B cell (primary cell): Measurements from ENCODE around the gene OR2J1. TPM values are rescaled to one million over a fixed set of nuclear protein-coding genes. Genes with fewer than 3 reads are reported as not detected.

ENCODE experiments used
- ATAC-seq: fragments of 200-7000 bp; cut with Tn5 transposase; one replicate; pipeline ENCODE4 v1.10.0; 2021; ENCODE audit warnings: low read depth, mild to moderate bottlenecking, moderate number of reproducible peaks, moderate library complexity
- CTCF ChIA-PET: fragments of 350-600 bp; sonication (Branson Sonifier 250); formaldehyde crosslinking; loops from one replicate; lab custom pipeline; 2021; ENCODE audit warnings: antibody characterized with exemption, inconsistent platforms; lab: Charles Lee
- POLR2A ChIA-PET: fragments of 350-600 bp; sonication (Branson Sonifier 250); formaldehyde crosslinking; loops from one replicate; lab custom pipeline; 2021; ENCODE audit warnings: antibody characterized with exemption; lab: Charles Lee
- DNase-seq: peaks from one replicate; pipeline ENCODE4 v3.0.0; 2013
- H2AFZ ChIP-seq: 2 replicates; pipeline ENCODE4 v1.6.1; 2012; ENCODE audit warnings: mild to moderate bottlenecking, low read depth, low read length; ENCODE audit not compliant: insufficient read depth, poor library complexity, severe bottlenecking
- H3K27ac ChIP-seq, 2 donors: 1 replicate in 1 of 2; 2 replicates in 1 of 2; pipeline ENCODE4 v1.5.1; 2012 to 2013; ENCODE audit warnings: low read length in 2 of 2, mild to moderate bottlenecking in 2 of 2, moderate library complexity in 1 of 2
- H3K27me3 ChIP-seq, 4 experiments: fragments of 200-600 bp in 1 of 4; sonication (generic) in 1 of 4; replicated peaks in 1 of 4; 1 replicate in 2 of 4; 2 replicates in 2 of 4; pipeline versions ENCODE4 v1.6.1 to v1.7.0; 2013 to 2016; ENCODE audit warnings: low read length in 3 of 4, mild to moderate bottlenecking in 2 of 4, mixed read lengths in 1 of 4, moderate library complexity in 1 of 4; ENCODE audit not compliant: insufficient read depth in 4 of 4, control insufficient read depth in 3 of 4; ENCODE audit errors: control extremely low read depth in 1 of 4
- H3K36me3 ChIP-seq, 2 experiments: replicated peaks in 1 of 2; 1 replicate in 1 of 2; 2 replicates in 1 of 2; pipeline versions ENCODE4 v1.6.1 to v1.7.1; 2013; ENCODE audit warnings: low read length in 1 of 2; ENCODE audit not compliant: insufficient read depth in 2 of 2, control insufficient read depth in 1 of 2; ENCODE audit errors: control extremely low read depth in 1 of 2, extremely low read depth in 1 of 2
- H3K4me1 ChIP-seq, 2 donors: fragments of 200-600 bp in 1 of 2; sonication (generic) in 1 of 2; 1 replicate in 1 of 2; 2 replicates in 1 of 2; pipeline versions ENCODE4 v1.5.1 to v1.6.1; 2013 to 2017; ENCODE audit warnings: low read length in 2 of 2; ENCODE audit not compliant: control insufficient read depth in 2 of 2, insufficient read depth in 2 of 2
- H3K4me2 ChIP-seq: replicated peaks from 2 replicates; pipeline ENCODE3; 2012; ENCODE audit warnings: mild to moderate bottlenecking, low read depth, low read length; ENCODE audit not compliant: poor library complexity, severe bottlenecking
- H3K4me3 ChIP-seq, 5 experiments: fragments of 200-600 bp in 1 of 5; sonication (generic) in 1 of 5; 1 replicate in 3 of 5; 2 replicates in 2 of 5; pipeline versions ENCODE4 v1.5.1 to v1.7.0; 2011 to 2016; ENCODE audit warnings: low read length in 4 of 5, mild to moderate bottlenecking in 4 of 5, low read depth in 2 of 5, control low read depth in 1 of 5, moderate library complexity in 1 of 5; ENCODE audit not compliant: insufficient read depth in 1 of 5; ENCODE audit errors: control extremely low read depth in 1 of 5, extremely low read depth in 1 of 5
- H3K79me2 ChIP-seq: fragments of 200-600 bp; sonication (generic); one replicate; pipeline ENCODE4 v1.6.0; 2016; ENCODE audit warnings: low read length; ENCODE audit not compliant: control insufficient read depth, insufficient read depth
- H3K9ac ChIP-seq: fragments of 200-600 bp; sonication (generic); 2 replicates; pipeline ENCODE4 v1.6.1; 2017; ENCODE audit warnings: mild to moderate bottlenecking, low read length, moderate library complexity
- H3K9me3 ChIP-seq, 3 donors: one replicate each; pipeline versions ENCODE4 v1.6.1 to v1.7.1; 2013; ENCODE audit warnings: low read length in 2 of 3; ENCODE audit not compliant: control insufficient read depth in 2 of 3, insufficient read depth in 1 of 3; ENCODE audit errors: control extremely low read depth in 1 of 3
- H4K20me1 ChIP-seq: 2 replicates; pipeline ENCODE4 v1.6.0; 2012; ENCODE audit warnings: mild to moderate bottlenecking, low read length; ENCODE audit not compliant: insufficient read depth, control insufficient read depth, poor library complexity, severe bottlenecking
- H3K27ac Mint-ChIP-seq: one replicate; pipeline ENCODE4 v1.8.0; 2021; ENCODE audit warnings: mixed read lengths
- H3K27me3 Mint-ChIP-seq: one replicate; pipeline ENCODE4 v1.8.0; 2021; ENCODE audit warnings: mixed read lengths
- H3K4me1 Mint-ChIP-seq: one replicate; pipeline ENCODE4 v1.8.0; 2021; ENCODE audit warnings: mixed read lengths
- H3K4me3 Mint-ChIP-seq: one replicate; pipeline ENCODE4 v1.8.0; 2021; ENCODE audit warnings: mixed read lengths
- H3K9me3 Mint-ChIP-seq: one replicate; pipeline ENCODE4 v1.8.0; 2022; ENCODE audit warnings: mixed read lengths; ENCODE audit not compliant: insufficient read depth
- CTCF ChIP-seq: fragments of 200-600 bp; IDR thresholded peaks from one replicate; pipeline ENCODE4 v1.8.0; 2022; ENCODE audit warnings: antibody characterized with exemption, mild to moderate bottlenecking
- EZH2 ChIP-seq: IDR thresholded peaks from 2 replicates; pipeline ENCODE4 v1.6.1; 2012; ENCODE audit warnings: borderline replicate concordance, low read depth, mild to moderate bottlenecking, moderate library complexity, low read length; ENCODE audit not compliant: insufficient read depth, poor library complexity, severe bottlenecking
- WGBS: methylation state at CpG from one replicate; pipeline ENCODE4 v1.1.5; 2013; ENCODE audit warnings: missing lambda C conversion rate; ENCODE audit not compliant: insufficient coverage; 5-methylcytosine and 5-hydroxymethylcytosine counted together
- intact Hi-C: fragments of 100-400 bp; cut with micrococcal nuclease; formaldehyde crosslinking; loops from one replicate; pipeline ENCODE4 v1.10.0; 2022
- polyA plus RNA-seq: library from polyadenylated mRNA; depleted of rRNA; stranded (reverse); fragments of >200 nt; gene quantifications from 2 replicates; pipeline ENCODE4 v1.2.3, GENCODE V29; 2012
- total RNA-seq, 2 donors: library from RNA; stranded (reverse); fragments of 120-200 nt in 1 of 2; gene quantifications; 1 replicate in 1 of 2; 2 replicates in 1 of 2; pipeline versions ENCODE4 v1.2.3 to v1.2.4, GENCODE V29; 2013 to 2022

OR2J1 gene
- total and polyA plus RNA-seq, 2 donors (not counting 1 experiment from before 2014, with no cell fraction given): not detected

GRCh38 chr6:29087213-29087612, 12.1 kb upstream of the OR2J1 start, which contains the start of gene OR2B3:
TSS of gene OR2B3 (minus strand) at chr6:29087313. CDS start at chr6:29087248, 65 bp downstream.
- ChIA-PET CTCF (no interaction called here), POLR2A (no interaction called here)
- Histone ChIP-seq H3K4me3 (no peak within 1 kb of the TSS), H3K36me3 (no peaks in the 10 kb centered on the region), H3K79me2 (no peaks in the 10 kb centered on the region), H3K9me3 (no peaks in the 10 kb centered on the region), H3K27me3 (peaks cover 0 to 7% (median under 1%) of the 10 kb centered on the region in 4 experiments), H3K4me1 (no peaks in the 10 kb centered on the region), H3K9ac (no peak within 1 kb of the TSS), H3K4me2 (no peak within 1 kb of the TSS), H2AFZ (no peak within 1 kb of the TSS), H3K27ac (no peak within 1 kb of the TSS), H4K20me1 (no peaks in the 10 kb centered on the region)
- DNase-seq: no peak
- H3K9me3 Mint-ChIP-seq: no peaks in the 10 kb centered on the region
- intact Hi-C loops: no loop called here
- H3K27ac Mint-ChIP-seq: no peak within 1 kb of the TSS
- peaks cover 28% of the 10 kb centered on the region for H3K27me3 Mint-ChIP-seq
- no peak for ATAC-seq
- H3K4me1 Mint-ChIP-seq: no peaks in the 10 kb centered on the region
- no peak within 1 kb of the TSS for H3K4me3 Mint-ChIP-seq
- no peak for TF ChIP-seq CTCF
- no peak for TF ChIP-seq EZH2
- WGBS: no CpG with 5 or more reads among the region's 1 CpG

- ChIA-PET POLR2A (no interaction called here), CTCF (no interaction called here)
- Histone ChIP-seq H3K27me3 (peaks cover 0 to 11% (median 0%) of the 10 kb centered on the region in 4 experiments), H3K9me3 (no peaks in the 10 kb centered on the region), H3K36me3 (no peaks in the 10 kb centered on the region), H3K27ac (no peak overlapping the region), H3K4me1 (no peaks in the 10 kb centered on the region), H4K20me1 (no peaks in the 10 kb centered on the region), H3K9ac (no peak overlapping the region), H3K4me2 (no peak overlapping the region), H3K4me3 (no peak overlapping the region), H3K79me2 (no peaks in the 10 kb centered on the region), H2AFZ (no peak overlapping the region)
- DNase-seq: no peak
- no peak overlapping the region for H3K27ac Mint-ChIP-seq
- no peak for TF ChIP-seq CTCF
- no peak for TF ChIP-seq EZH2
- H3K4me1 Mint-ChIP-seq: no peaks in the 10 kb centered on the region
- intact Hi-C loops: no loop called here
- ATAC-seq: no peak
- no peaks in the 10 kb centered on the region for H3K9me3 Mint-ChIP-seq
- H3K4me3 Mint-ChIP-seq: no peak overlapping the region
- no CpG with 5 or more reads among the region's 3 CpGs for WGBS
- peaks cover 14% of the 10 kb centered on the region for H3K27me3 Mint-ChIP-seq
These were observed 6.3 kb upstream of the OR2J1 start for GRCh38 chr6:29092957-29093356.
